Hepatocyte (in vitro differentiated cells): ENCODE results near the gene ADGRA3.

ENCODE experiments used
- EZH2phosphoT487 ChIP-seq: fragments of 200-600 bp; sonication (generic); IDR thresholded peaks from one replicate; pipeline ENCODE4 v1.6.1; 2018; ENCODE audit warnings: antibody characterized with exemption, mild to moderate bottlenecking, low read depth, moderate library complexity; ENCODE audit not compliant: unreplicated experiment, severe bottlenecking
- TF ChIP-seq, protein P1 (sequence below): fragments of 200-600 bp; sonication (generic); IDR thresholded peaks from 2 replicates; pipeline ENCODE4 v1.5.1; 2016; ENCODE audit warnings: antibody characterized with exemption, mild to moderate bottlenecking; ENCODE audit not compliant: poor library complexity

- TF ChIP-seq, protein P1, sequence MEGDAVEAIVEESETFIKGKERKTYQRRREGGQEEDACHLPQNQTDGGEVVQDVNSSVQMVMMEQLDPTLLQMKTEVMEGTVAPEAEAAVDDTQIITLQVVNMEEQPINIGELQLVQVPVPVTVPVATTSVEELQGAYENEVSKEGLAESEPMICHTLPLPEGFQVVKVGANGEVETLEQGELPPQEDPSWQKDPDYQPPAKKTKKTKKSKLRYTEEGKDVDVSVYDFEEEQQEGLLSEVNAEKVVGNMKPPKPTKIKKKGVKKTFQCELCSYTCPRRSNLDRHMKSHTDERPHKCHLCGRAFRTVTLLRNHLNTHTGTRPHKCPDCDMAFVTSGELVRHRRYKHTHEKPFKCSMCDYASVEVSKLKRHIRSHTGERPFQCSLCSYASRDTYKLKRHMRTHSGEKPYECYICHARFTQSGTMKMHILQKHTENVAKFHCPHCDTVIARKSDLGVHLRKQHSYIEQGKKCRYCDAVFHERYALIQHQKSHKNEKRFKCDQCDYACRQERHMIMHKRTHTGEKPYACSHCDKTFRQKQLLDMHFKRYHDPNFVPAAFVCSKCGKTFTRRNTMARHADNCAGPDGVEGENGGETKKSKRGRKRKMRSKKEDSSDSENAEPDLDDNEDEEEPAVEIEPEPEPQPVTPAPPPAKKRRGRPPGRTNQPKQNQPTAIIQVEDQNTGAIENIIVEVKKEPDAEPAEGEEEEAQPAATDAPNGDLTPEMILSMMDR, result no peak
- no peak for TF ChIP-seq EZH2phosphoT487
Measured at GRCh38 chr4:22532896-22533295, 17.0 kb upstream of the ADGRA3 start.
